Gastroesophageal sphincter (tissue), 4 donors: ENCODE results near the gene COL4A6. TPM values are rescaled to one million over a fixed set of nuclear protein-coding genes. Genes with fewer than 3 reads are reported as not detected.

Experiments used
- ATAC-seq: fragments of 150-250 bp; one replicate; pipeline ENCODE4 v1.9.1; 2016; ENCODE audit warnings: mild to moderate bottlenecking, moderate library complexity
- H3K27ac ChIP-seq, 4 donors: fragments of 200-600 bp; sonication (generic) in 3 of 4; 1 replicate in 3 of 4; 2 replicates in 1 of 4; pipeline ENCODE4 v1.5.1; 2016 to 2019
- H3K27me3 ChIP-seq: fragments of 200-600 bp; sonication (generic); one replicate; pipeline ENCODE4 v1.5.1; 2019
- H3K36me3 ChIP-seq, 2 donors: fragments of 200-600 bp; sonication (generic); one replicate each; pipeline ENCODE4 v1.5.1; 2019; ENCODE audit warnings: control low read depth in 1 of 2
- H3K4me1 ChIP-seq, 3 donors: fragments of 200-600 bp; sonication (generic); 1 replicate in 2 of 3; 2 replicates in 1 of 3; pipeline ENCODE4 v1.5.1; 2016 to 2019; ENCODE audit warnings: control low read depth in 2 of 3
- H3K4me3 ChIP-seq, 2 donors: fragments of 200-600 bp; sonication (generic); one replicate each; pipeline ENCODE4 v1.5.1; 2019; ENCODE audit warnings: mild to moderate bottlenecking in 1 of 2, moderate library complexity in 1 of 2
- H3K9me3 ChIP-seq, 3 donors: fragments of 200-600 bp; sonication (generic); one replicate each; pipeline ENCODE4 v1.5.1; 2017 to 2019; ENCODE audit warnings: control low read depth in 2 of 3
- EP300 ChIP-seq: sonication (generic); formaldehyde crosslinking; IDR thresholded peaks from one replicate; pipeline ENCODE4 v1.6.1; 2017; ENCODE audit warnings: antibody characterized with exemption, mild to moderate bottlenecking
- POLR2A ChIP-seq, 2 donors: fragments of 450-650 bp; IDR thresholded peaks; one replicate each; pipeline ENCODE4 v1.6.1; 2017; ENCODE audit warnings: antibody characterized with exemption in 2 of 2, mild to moderate bottlenecking in 2 of 2, moderate library complexity in 1 of 2
- POLR2AphosphoS5 ChIP-seq: sonication (generic); formaldehyde crosslinking; IDR thresholded peaks from one replicate; pipeline ENCODE4 v1.6.1; 2017; ENCODE audit warnings: antibody characterized with exemption
- WGBS, 2 donors: methylation state at CpG; one replicate each; pipeline ENCODE4 v1.1.5; 2018; ENCODE audit warnings: low coverage in 1 of 2; 5-methylcytosine and 5-hydroxymethylcytosine counted together
- total RNA-seq, 4 donors: library from RNA; depleted of rRNA; stranded (reverse); fragments of >200 nt; gene quantifications; one replicate each; pipeline ENCODE4 v1.1.0, GENCODE V29; 2016
- TF ChIP-seq, protein P1 (sequence below), 4 experiments: fragments of 200-600 bp in 2 of 4; fragments of 450-650 bp in 2 of 4; sonication (generic) in 1 of 4; IDR thresholded peaks; one replicate each; pipeline ENCODE4 v1.5.1; 2017 to 2019; ENCODE audit warnings: antibody characterized with exemption in 4 of 4, mild to moderate bottlenecking in 2 of 4, moderate library complexity in 2 of 4

COL4A6 gene
- total RNA-seq, 4 donors from 2014 or later, result 103 to 369 (median 213) TPM

DNA sequence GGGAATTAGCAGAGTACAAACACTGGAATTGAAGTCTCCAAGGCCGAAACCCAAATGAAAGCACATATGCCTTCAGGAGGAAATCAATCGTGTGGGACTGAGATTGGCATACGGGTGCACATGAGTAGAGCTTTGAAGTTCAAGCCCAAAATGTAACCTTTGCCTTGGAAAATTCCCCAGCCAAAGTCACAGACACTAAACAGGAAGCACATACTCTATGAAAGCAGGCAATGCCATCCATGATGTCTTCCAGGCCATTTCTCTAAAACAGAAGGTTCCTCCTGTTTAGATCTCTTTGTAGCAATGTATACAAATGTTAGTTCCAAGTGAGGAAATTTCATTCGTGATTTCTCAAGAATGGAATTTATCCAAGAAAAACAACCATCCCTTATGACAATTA lies 162.5 kb downstream of the COL4A6 start:
- ATAC-seq, result no peak

DNA sequence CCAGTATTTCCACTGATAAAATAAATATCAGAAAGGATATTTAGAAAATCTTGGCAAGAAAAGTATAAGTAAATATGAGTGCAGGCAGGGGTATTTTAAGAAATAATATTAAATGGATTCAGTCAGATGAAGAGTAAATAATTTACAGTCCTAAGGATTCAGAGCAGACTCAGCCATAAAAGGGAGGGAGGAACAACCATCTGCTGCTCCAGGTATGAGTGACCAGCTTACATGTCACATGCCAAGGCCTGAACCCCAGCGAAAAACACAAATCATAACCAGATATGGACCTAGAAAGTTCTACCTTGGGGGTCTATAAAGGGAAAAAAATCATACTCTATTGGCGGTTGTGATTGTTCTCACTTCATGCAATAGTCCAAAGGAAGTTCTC lies 166.8 kb downstream of the COL4A6 start:
- no peak for ATAC-seq
- H3K9me3 ChIP-seq, result no peaks in the 10 kb centered on the region
- peaks cover 0 to 21% (median 0%) of the 10 kb centered on the region in 3 donors for H3K4me1 ChIP-seq
- TF ChIP-seq POLR2AphosphoS5 (no peak), POLR2A (IDR thresholded peaks at IDR 0.05) (no peak), EP300 (no peak)
- TF ChIP-seq, protein P1, sequence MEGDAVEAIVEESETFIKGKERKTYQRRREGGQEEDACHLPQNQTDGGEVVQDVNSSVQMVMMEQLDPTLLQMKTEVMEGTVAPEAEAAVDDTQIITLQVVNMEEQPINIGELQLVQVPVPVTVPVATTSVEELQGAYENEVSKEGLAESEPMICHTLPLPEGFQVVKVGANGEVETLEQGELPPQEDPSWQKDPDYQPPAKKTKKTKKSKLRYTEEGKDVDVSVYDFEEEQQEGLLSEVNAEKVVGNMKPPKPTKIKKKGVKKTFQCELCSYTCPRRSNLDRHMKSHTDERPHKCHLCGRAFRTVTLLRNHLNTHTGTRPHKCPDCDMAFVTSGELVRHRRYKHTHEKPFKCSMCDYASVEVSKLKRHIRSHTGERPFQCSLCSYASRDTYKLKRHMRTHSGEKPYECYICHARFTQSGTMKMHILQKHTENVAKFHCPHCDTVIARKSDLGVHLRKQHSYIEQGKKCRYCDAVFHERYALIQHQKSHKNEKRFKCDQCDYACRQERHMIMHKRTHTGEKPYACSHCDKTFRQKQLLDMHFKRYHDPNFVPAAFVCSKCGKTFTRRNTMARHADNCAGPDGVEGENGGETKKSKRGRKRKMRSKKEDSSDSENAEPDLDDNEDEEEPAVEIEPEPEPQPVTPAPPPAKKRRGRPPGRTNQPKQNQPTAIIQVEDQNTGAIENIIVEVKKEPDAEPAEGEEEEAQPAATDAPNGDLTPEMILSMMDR (IDR thresholded peaks at IDR 0.05), result no peak
- no peaks in the 10 kb centered on the region for H3K36me3 ChIP-seq
- H3K4me3 ChIP-seq, result no peak overlapping the region
- no peaks in the 10 kb centered on the region for H3K27me3 ChIP-seq
- peak overlapping the region; percentile 47 to 76 (median 72) for H3K27ac ChIP-seq
- 17 to 21% methylated on average over 2 of the region's 2 CpGs for WGBS, 2 donors

More for the DNA sequence above, 162.5 kb downstream of the COL4A6 start:
- H3K27me3 ChIP-seq, result no peaks in the 10 kb centered on the region
- H3K36me3 ChIP-seq, result no peaks in the 10 kb centered on the region
- 6 to 53% methylated on average over 1 to 4 of the region's 4 CpGs for WGBS, 2 donors
- peaks cover 0 to 16% (median 0%) of the 10 kb centered on the region in 3 donors for H3K4me1 ChIP-seq
- H3K27ac ChIP-seq, result peak overlapping the region in 3 of 4 donors; percentile 5 to 54 (median 47)
- TF ChIP-seq EP300, result no peak
- TF ChIP-seq POLR2A (IDR thresholded peaks at IDR 0.05), result no peak
- TF ChIP-seq POLR2AphosphoS5, result peak; percentile 37
- TF ChIP-seq, protein P1 (IDR thresholded peaks at IDR 0.05), result no peak
- no peak overlapping the region for H3K4me3 ChIP-seq
- no peaks in the 10 kb centered on the region for H3K9me3 ChIP-seq

- ATAC-seq, result no peak
- no peak for TF ChIP-seq POLR2A (IDR thresholded peaks at IDR 0.05)
- TF ChIP-seq POLR2AphosphoS5, result no peak
- TF ChIP-seq, protein P1 (IDR thresholded peaks at IDR 0.05), result no peak
- TF ChIP-seq EP300, result no peak
- Histone ChIP-seq H3K4me3 (no peak overlapping the region), H3K9me3 (no peaks in the 10 kb centered on the region), H3K27me3 (no peaks in the 10 kb centered on the region), H3K27ac (peak overlapping the region; percentile 63 to 76 (median 72)), H3K4me1 (peaks cover 0 to 21% (median 0%) of the 10 kb centered on the region in 3 donors), H3K36me3 (no peaks in the 10 kb centered on the region)
- WGBS, 2 donors, result 35 to 53% methylated on average over 4 to 6 of the region's 6 CpGs
Observed at GRCh38 chrX:108270739-108271396, 167.4 kb downstream of the COL4A6 start.

DNA sequence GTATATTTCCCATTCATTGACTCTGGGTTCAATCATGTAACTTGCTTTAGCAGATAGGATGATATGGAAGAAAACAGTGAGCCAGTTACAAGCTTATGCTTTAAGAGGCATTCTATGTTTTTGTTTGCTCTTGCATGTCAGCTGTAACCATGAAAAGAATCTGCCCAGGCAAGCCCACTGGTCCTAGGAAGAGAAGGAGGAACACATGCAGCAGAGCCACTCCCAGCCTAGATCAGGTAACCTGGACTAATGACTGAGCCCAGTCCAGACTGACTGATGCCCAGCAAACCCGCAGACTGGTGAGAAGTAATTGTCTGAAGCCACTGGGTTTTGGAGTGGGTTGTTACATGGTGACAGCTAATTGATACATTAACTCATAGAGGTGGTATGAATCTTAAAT lies 167.9 kb downstream of the COL4A6 start:
- TF ChIP-seq EP300, result no peak
- TF ChIP-seq POLR2AphosphoS5, result no peak
- Histone ChIP-seq H3K9me3 (no peaks in the 10 kb centered on the region), H3K27ac (peak overlapping the region; percentile 63 to 76 (median 72)), H3K27me3 (no peaks in the 10 kb centered on the region), H3K4me3 (no peak overlapping the region), H3K4me1 (peaks cover 0 to 21% (median 0%) of the 10 kb centered on the region in 3 donors), H3K36me3 (no peaks in the 10 kb centered on the region)
- ATAC-seq, result no peak
- 78% methylated on average over 1 of the region's 1 CpG; no CpG with 5 or more reads in 1 of the 2 donors for WGBS, 2 donors

DNA sequence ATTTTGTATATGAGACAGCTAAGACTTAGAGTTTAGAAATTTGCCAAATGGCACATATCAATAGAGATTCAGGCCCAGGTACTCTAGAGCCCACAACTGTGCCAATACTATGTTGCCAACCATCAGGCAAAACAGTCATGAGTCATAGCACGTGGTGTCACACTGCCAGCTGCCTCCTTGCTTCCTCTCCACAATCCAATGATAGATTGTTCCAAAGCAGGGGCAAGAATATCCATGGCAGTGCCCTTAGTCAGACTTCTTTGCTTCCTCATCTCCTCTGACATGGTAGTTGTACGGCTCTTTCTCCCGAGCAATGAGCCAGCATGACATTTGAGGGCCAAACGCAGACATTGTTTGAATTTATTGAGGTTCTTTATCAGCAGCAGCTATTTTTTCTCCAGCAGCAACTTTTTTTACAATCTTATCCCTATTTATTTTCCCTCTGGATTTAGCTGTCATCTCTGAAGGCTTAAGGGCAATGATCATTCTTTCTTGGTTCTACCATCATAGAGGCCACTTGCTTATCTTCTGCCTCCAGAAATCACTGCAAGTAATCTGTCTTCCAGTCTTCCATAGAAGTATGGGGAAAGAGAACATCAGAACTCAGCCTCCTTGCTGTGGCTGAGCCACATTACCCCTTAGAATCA lies 169.7 kb downstream of the COL4A6 start:
- peak overlapping the region in 3 of 4 donors; percentile 52 to 76 (median 71) for H3K27ac ChIP-seq
- peaks cover 0 to 21% (median 0%) of the 10 kb centered on the region in 3 donors for H3K4me1 ChIP-seq
- no peaks in the 10 kb centered on the region for H3K9me3 ChIP-seq
- 44 to 50% methylated on average over 4 of the region's 4 CpGs for WGBS, 2 donors
- peak; percentile 44 for ATAC-seq
- H3K36me3 ChIP-seq, result no peaks in the 10 kb centered on the region
- no peaks in the 10 kb centered on the region for H3K27me3 ChIP-seq
- no peak overlapping the region for H3K4me3 ChIP-seq
- TF ChIP-seq POLR2A (IDR thresholded peaks at IDR 0.05) (no peak), EP300 (no peak), POLR2AphosphoS5 (no peak)
- TF ChIP-seq, protein P1 (IDR thresholded peaks at IDR 0.05), result no peak
